GM21723 (cell line): ENCODE measurements around the gene PITX3.

Source experiments
- ATAC-seq: cut with Tn5 transposase; IDR thresholded peaks from one replicate; pipeline ENCODE4 v1.9.1; 2021; ENCODE audit warnings: mild to moderate bottlenecking, moderate library complexity; ENCODE audit not compliant: unreplicated experiment

The PITX3 gene

DNA sequence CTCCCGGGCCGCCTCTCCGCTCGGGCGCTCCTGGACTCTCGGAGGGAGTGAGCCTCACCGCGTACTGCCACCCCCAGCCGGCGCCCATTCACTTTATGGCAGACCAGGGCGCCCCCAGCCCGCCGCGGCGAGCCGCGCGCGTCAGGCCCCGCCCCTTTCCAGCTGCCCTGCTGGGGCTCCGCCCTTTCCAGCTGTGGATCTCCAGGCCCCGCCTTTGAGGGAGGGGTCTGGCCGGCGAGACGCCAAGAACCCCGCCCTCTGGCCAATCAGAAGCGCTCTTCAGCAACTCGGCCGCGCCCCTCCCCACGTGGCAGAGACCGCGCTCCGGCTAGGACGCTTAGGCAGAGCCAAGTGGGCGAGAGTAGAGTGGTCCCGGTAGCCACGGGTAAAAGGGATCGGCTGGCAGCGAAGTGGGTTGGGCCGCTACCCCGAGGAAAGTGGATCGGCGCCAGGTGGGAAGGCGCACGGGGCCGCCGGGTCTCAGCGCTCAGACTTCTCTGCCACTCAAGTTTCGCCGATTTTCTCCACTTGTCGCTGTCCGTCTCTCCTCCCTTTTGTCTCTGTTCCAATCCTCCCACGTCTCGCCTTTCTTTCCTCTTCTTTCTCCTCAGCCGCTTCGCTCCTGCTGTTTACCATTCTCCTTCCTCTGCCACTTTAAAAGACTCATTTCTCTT is at the start of gene PITX3:
Gene PITX3 (minus strand): TSS at position 69 of the 674 bp plus-strand sequence. CDS start 9,432 bp downstream, outside the sequence.
- ATAC-seq: peak; percentile 44

GRCh38 chr10:102289840-102290239 is 48.5 kb upstream of the PITX3 start:
- no peak for ATAC-seq

DNA sequence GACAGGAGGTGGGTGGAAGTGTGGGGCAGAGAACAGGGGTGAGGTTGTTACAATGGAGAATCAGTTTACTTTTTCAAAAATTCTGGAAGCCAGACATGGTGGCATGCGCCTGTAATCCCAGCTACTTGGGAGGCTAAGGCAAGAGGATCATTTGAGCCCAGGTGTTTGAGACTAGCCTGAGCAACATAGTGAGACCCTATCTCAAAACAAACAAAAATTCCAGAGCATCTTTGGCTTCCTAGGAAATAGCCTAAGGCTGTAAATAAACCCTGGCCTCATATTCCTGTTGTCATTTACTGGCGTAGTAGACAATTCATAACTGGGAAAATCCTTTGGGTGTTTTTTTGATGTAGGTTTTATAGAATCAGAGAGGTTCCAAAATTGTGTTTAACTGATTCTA is 48.0 kb upstream of the PITX3 start:
- no peak for ATAC-seq

GRCh38 chr10:102287991-102288390 is 46.7 kb upstream of the PITX3 start:
- ATAC-seq: no peak

- ATAC-seq: no peak
Observed at GRCh38 chr10:102287538-102287937, 46.2 kb upstream of the PITX3 start.

DNA sequence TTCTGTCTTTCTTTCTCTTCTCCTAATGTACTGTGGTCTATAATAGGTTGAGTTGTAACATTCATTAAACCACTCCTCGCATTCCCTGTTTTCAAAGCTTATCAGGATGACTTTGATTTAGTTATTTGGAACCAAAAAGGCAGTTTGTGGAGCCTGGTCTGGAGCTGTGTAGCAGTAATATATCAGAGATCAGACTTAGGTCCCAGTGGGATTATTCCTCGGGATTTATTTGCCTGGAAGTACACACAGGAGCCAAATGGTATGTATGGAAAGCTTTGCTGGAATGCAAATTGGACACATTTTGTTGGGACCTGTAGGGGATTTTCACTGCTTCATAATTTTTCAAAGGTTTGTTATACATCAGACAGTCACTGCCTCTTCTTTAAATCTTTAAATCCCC is 44.9 kb upstream of the PITX3 start:
- ATAC-seq: no peak

- no peak for ATAC-seq
Observed at GRCh38 chr10:102285133-102285532, 43.8 kb upstream of the PITX3 start.

DNA sequence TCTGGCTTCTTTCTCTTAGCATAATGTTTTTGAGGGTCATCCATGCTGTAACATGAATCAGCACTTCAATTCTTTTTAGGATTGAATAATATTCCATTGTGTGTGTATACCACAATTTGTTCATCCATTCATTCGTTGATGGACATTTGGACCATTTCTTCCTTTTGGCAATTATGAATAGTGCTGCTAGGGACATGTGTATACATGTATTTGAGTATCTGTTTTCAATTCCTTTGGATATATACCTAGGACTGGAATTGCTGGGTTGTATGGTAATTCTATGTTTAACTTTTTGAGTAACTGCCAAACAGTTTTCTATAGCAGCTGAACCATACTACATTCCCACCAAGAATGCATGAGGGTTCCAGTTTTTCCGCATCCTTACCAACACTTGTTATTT is 43.2 kb upstream of the PITX3 start:
- no peak for ATAC-seq

GRCh38 chr10:102283890-102284289 is 42.6 kb upstream of the PITX3 start:
- no peak for ATAC-seq

DNA sequence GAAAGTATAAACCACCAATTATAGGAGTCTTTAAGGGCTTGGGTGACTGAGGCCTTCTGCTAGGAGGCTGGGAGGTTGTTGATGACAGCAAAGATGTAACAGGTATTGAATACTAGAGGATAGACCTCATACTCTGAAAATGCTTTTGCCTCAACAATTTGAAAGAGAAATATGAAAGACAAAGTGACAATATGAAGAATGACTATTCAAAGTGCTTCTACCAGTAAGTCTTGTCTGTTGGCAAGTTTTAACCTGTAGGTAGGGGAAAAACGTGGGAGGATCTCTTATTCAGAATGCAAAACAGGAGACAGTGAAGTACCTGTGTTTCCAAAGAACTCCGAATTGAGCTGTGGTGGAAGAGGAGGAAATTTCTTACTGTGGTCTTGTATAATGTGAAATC is 42.2 kb upstream of the PITX3 start:
- no peak for ATAC-seq

GRCh38 chr10:102281102-102281487 is 39.8 kb upstream of the PITX3 start:
- no peak for ATAC-seq

- no peak for ATAC-seq
Observed at GRCh38 chr10:102280397-102281101, 39.2 kb upstream of the PITX3 start.

DNA sequence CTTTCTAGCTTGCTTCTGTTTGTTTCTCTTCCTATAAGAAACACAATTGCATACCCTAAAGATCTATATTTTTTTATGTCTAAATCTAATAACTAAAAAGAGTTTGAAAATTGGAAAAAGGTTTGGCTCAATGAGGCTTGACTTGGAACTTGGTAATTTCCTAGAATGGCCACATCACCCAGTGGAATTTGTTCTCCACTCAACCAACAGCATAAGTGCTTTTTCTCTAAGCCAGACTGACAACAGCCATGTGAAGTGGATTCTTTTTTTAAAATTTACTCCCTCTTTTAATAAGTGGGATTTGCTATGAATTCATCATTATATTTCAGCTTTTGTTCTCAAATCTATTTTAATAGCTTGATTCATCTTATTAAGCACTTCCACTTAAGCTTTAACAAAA is 37.8 kb upstream of the PITX3 start:
- ATAC-seq: no peak

- no peak for ATAC-seq
Observed at GRCh38 chr10:102275343-102275742, 34.0 kb upstream of the PITX3 start.

DNA sequence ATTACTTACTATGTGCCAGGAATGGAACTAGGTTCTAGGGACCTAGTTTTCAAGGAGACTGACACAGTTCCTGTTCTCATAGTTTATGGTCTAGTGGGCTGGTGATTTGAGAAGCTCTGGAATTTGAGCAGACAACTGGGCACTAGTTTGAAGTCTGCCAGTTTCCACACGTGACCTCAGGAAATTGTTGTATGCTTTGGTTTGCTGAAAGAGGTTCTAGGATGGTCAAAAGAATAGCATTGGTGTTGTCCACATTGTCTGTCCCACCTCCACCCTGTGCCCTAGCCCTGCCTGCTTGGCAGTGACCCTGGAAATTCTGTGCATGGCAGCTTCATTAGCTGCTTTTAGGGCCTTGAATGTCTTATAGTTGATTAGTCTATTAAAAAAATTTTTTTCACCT is 32.8 kb upstream of the PITX3 start:
- no peak for ATAC-seq

DNA sequence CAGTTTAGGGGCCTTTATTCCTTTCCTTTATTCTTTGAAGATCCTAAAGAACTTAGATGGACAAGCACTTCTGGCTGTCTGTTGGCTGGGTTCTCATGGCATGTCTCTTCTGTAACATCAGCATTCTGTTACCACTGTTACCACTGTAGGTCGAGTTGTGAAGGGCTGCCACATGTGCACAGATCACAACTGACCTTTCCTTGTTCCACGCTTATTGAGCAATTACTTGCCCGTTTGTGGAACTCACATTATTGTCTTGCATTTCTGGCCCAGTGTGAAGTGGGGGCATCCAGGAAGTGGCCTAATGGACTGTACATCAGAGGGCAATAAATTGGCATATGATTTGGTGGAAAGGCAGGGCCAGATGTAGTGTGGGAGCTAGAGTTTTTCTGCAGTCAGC is 27.7 kb upstream of the PITX3 start:
- no peak for ATAC-seq

DNA sequence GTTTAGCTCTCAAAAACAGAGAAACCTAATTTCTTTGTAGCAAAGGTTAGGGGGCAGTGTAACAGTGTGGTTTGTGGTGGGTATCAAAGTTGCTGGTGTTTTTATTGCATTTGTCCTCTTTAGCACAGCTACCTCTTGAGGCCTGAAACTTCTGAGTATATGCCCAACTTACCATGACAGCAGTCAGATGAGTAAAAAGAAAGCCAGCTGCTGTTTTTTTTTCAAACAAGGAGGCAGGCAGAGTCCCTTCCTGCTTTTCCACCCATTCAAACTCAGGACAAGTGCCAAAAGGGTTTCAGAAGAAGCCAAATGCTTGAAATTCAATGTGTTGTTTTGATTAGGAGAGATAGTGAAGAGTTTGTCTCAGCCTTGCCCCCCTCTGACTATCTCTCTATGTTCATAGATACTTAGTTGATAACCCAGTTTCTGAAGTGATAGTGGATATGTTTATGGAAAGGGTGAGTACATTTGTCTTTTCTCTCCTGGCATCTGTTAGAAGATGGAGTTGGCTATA is 27.1 kb upstream of the PITX3 start:
- ATAC-seq: no peak

DNA sequence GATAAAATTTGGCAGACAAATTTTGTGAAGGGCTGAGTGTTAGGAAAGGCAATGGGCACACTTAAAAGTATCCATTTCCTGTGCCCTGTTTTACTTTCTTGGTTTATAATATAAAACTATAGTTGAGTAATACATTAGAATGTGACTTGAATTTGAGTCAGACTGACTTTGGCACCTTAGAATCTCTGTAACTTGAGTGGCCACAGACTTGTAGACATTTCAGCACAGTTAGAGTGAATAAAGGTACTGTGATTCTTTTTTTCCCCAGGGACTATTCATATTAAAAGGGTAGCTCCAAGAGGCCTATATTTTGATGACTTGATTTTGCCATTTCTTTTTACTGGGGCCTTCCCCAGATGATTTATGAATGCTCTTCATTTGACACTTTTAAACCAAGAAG is 26.4 kb upstream of the PITX3 start:
- ATAC-seq: no peak

GRCh38 chr10:102266670-102267069 is 25.4 kb upstream of the PITX3 start:
- no peak for ATAC-seq

DNA sequence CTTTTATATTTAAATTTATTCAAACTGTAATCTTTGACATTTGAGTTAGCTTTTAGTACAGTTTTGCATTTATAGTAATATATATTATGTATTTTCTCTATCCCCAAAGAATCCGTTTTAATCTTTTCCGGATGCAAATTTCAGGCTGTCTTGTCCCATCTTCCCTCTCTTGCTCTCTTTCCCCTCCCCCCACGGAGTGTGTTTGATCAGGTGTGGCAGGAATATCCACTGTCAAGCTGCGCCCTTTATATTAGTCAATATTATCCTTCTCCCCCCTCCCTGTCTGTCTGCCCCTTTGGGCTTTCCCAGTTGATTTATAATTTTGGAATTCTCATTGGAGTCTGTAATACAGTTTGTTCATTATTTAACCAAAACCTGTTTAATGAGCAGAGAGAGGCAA is 23.1 kb upstream of the PITX3 start:
- ATAC-seq: no peak

DNA sequence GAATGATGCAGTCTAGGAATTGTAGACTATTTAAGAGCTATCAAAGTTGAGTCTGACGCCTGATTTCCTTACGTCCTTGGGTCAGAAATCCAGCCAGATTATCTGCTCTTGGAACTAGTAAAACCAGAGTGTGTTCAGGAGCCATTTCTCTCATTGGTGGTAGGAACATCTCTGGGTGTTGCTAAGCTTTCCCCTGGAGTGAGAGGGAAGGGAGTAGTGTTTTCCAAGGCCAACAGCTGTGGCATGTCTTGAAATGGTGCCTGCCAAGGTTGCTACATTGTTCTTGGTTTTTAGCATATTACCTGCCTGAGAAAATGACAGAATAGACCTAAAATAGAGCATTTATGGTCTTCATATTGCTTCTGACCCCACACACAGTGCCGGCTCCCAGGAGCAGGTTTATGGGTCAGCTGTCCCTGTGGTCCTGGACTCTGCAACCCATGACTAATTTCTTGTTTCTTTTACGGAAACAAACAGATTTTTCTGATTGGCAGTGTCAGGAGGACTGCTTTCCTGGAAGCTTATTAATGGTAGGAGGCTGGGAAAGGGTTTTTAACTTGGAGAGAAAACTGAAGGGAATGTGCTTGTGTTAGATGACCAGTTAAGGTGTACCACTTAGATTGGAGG is 21.5 kb upstream of the PITX3 start:
- no peak for ATAC-seq

DNA sequence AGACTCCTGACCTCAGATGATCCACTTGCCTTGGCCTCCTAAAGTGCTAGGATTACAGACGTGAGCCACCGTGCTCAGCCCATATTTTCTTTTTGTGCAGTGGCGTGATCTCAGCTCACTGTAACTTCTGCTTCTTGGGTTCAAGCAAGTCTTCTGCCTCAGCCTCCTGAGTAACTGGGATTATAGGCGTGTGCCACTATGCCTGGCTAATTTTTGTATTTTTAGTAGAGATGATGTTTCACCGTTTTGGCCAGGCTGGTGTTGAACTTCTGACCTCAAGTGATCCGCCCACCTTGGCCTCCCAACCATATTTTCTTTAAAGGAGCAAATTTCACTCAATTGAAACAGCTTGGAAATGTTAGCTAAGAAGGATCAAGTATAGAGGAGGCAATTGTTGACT is 20.5 kb upstream of the PITX3 start:
- no peak for ATAC-seq
